HG03095 (cell line): ENCODE measurements around the gene NSMCE3.
"Not testable (repeated sequence)": the region's sequence is repeated elsewhere in the genome, so short reads cannot be mapped to it uniquely, and the experiment has no call there.

Experiments used
- ATAC-seq: cut with Tn5 transposase; IDR thresholded peaks from one replicate; pipeline ENCODE4 v1.9.1; 2021; ENCODE audit warnings: moderate library complexity; ENCODE audit not compliant: unreplicated experiment

The NSMCE3 gene

GRCh38 chr15:29270169-29270955, 740 bp upstream of the NSMCE3 start:
- ATAC-seq: peak; percentile 21

- peak; percentile 19 for ATAC-seq
These were observed 727 bp downstream of the NSMCE3 start for GRCh38 chr15:29268706-29269484.

- no peak for ATAC-seq
These were observed 3.5 kb downstream of the NSMCE3 start for GRCh38 chr15:29266052-29266582.

GRCh38 chr15:29263289-29263688, 6.3 kb downstream of the NSMCE3 start:
- no peak for ATAC-seq

GRCh38 chr15:29262738-29263137, 6.9 kb downstream of the NSMCE3 start:
- no peak for ATAC-seq

- ATAC-seq: no peak
These were observed 8.7 kb downstream of the NSMCE3 start for GRCh38 chr15:29260896-29261295.

GRCh38 chr15:29259233-29259632, 10.4 kb downstream of the NSMCE3 start:
- no peak for ATAC-seq

GRCh38 chr15:29252234-29252633, 17.4 kb downstream of the NSMCE3 start:
- ATAC-seq: no peak

GRCh38 chr15:29244544-29244943, 25.1 kb downstream of the NSMCE3 start:
- ATAC-seq: no peak

GRCh38 chr15:29244123-29244522, 25.5 kb downstream of the NSMCE3 start:
- no peak for ATAC-seq

GRCh38 chr15:29242456-29243242, 27.0 kb downstream of the NSMCE3 start:
- no peak for ATAC-seq

GRCh38 chr15:29241207-29241606, 28.4 kb downstream of the NSMCE3 start:
- ATAC-seq: no peak

GRCh38 chr15:29239395-29239794, 30.2 kb downstream of the NSMCE3 start:
- no peak for ATAC-seq

GRCh38 chr15:29233566-29233965, 36.1 kb downstream of the NSMCE3 start:
- ATAC-seq: no peak

GRCh38 chr15:29226436-29227208, 43.0 kb downstream of the NSMCE3 start:
- ATAC-seq: no peak

GRCh38 chr15:29225534-29226234, 43.9 kb downstream of the NSMCE3 start:
- ATAC-seq: no peak

- not testable (repeated sequence) for ATAC-seq
These were observed 44.6 kb downstream of the NSMCE3 start for GRCh38 chr15:29224987-29225363.

GRCh38 chr15:29224235-29224986, 45.2 kb downstream of the NSMCE3 start:
- not testable (repeated sequence) for ATAC-seq

- no peak for ATAC-seq
These were observed 46.0 kb downstream of the NSMCE3 start for GRCh38 chr15:29223640-29224039.
